H1 (cell line): ENCODE measurements around the gene ADGRA3. TPM values are rescaled to one million over a fixed set of nuclear protein-coding genes. Genes with fewer than 3 reads are reported as not detected.

Experiments
- CTCF ChIA-PET: fragments of 300-600 bp; sonication (Branson Sonifier 250); formaldehyde crosslinking; loops from one replicate; lab custom pipeline; 2021; ENCODE audit not compliant: partially characterized antibody; lab: Charles Lee
- POLR2A ChIA-PET: fragments of 300-600 bp; sonication (Branson Sonifier 250); formaldehyde crosslinking; loops from one replicate; lab custom pipeline; 2021; ENCODE audit warnings: inconsistent platforms; ENCODE audit not compliant: partially characterized antibody; lab: Charles Lee
- DNase-seq, 2 experiments: peaks; one replicate each; pipeline versions ENCODE4 v3.0.0 to v3.0.0-alpha.2; 2010 to 2022; ENCODE audit warnings: low spot score in 2 of 2, low read depth in 1 of 2, mixed read lengths in 1 of 2
- FAIRE-seq: peaks from 2 replicates; lab custom pipeline; 2011; peaks lifted over from hg19 to GRCh38; lab: Jason Lieb, UNC
- H2AFZ ChIP-seq: 2 replicates; pipeline ENCODE4 v1.8.1; 2012; ENCODE audit warnings: low read length, inconsistent platforms
- H2AK5ac ChIP-seq: 2 replicates; pipeline ENCODE4 v1.6.1; 2013; ENCODE audit warnings: low read depth, low read length
- H2BK120ac ChIP-seq: replicated peaks from 2 replicates; pipeline ENCODE3; 2013; ENCODE audit warnings: low read depth, low read length, inconsistent platforms
- H2BK12ac ChIP-seq: 2 replicates; pipeline ENCODE4 v1.6.1; 2013; ENCODE audit warnings: low read depth, low read length
- H2BK15ac ChIP-seq: 2 replicates; pipeline ENCODE4 v1.6.1; 2013; ENCODE audit warnings: low read length
- H2BK20ac ChIP-seq: 2 replicates; pipeline ENCODE4 v1.6.1; 2013; ENCODE audit warnings: low read length
- H2BK5ac ChIP-seq: 2 replicates; pipeline ENCODE4 v1.6.1; 2013; ENCODE audit warnings: low read depth, low read length
- H3K14ac ChIP-seq: 2 replicates; pipeline ENCODE4 v1.6.1; 2013; ENCODE audit warnings: inconsistent platforms; ENCODE audit not compliant: insufficient read length
- H3K18ac ChIP-seq: 2 replicates; pipeline ENCODE4 v1.6.1; 2013; ENCODE audit warnings: low read length; ENCODE audit errors: extremely low read depth
- H3K23ac ChIP-seq: 2 replicates; pipeline ENCODE4 v1.6.1; 2013; ENCODE audit warnings: inconsistent platforms; ENCODE audit not compliant: insufficient read length
- H3K23me2 ChIP-seq: 2 replicates; pipeline ENCODE4 v1.6.1; 2013; ENCODE audit warnings: low read depth, low read length
- H3K27ac ChIP-seq: 2 replicates; pipeline ENCODE4 v1.6.1; 2011; ENCODE audit warnings: low read depth, low read length, inconsistent platforms
- H3K27me3 ChIP-seq, 4 experiments: replicated peaks in 1 of 4; 1 replicate in 1 of 4; 2 replicates in 3 of 4; pipeline versions ENCODE4 v1.6.1 to v1.8.1; 2011 to 2013; ENCODE audit warnings: low read length in 3 of 4, mild to moderate bottlenecking in 3 of 4, inconsistent platforms in 2 of 4, mixed read lengths in 2 of 4, moderate library complexity in 1 of 4; ENCODE audit not compliant: control insufficient read depth in 3 of 4, insufficient read depth in 3 of 4; ENCODE audit errors: extremely low read depth in 1 of 4
- H3K36me3 ChIP-seq, 4 experiments: 2 replicates each; pipeline versions ENCODE4 v1.6.1 to v1.8.1; 2011 to 2013; ENCODE audit warnings: mild to moderate bottlenecking in 4 of 4, low read length in 3 of 4, moderate library complexity in 2 of 4, control low read depth in 1 of 4, inconsistent platforms in 1 of 4; ENCODE audit not compliant: insufficient read depth in 4 of 4, control insufficient read depth in 2 of 4
- H3K4ac ChIP-seq: replicated peaks from 2 replicates; pipeline ENCODE3; 2013; ENCODE audit warnings: low read length, low read depth, mixed read lengths, inconsistent platforms; ENCODE audit not compliant: insufficient read length
- H3K4me1 ChIP-seq, 4 experiments: replicated peaks in 1 of 4; 1 replicate in 1 of 4; 2 replicates in 3 of 4; pipeline versions ENCODE4 v1.6.1 to v1.8.1; 2011 to 2013; ENCODE audit warnings: low read length in 3 of 4, inconsistent platforms in 2 of 4, mixed read lengths in 1 of 4; ENCODE audit not compliant: insufficient read depth in 4 of 4, control insufficient read depth in 3 of 4
- H3K4me2 ChIP-seq, 2 experiments: 2 replicates each; pipeline versions ENCODE4 v1.6.1 to v1.8.1; 2011 to 2013; ENCODE audit warnings: low read depth in 2 of 2, low read length in 2 of 2, control low read depth in 1 of 2, inconsistent platforms in 1 of 2, mild to moderate bottlenecking in 1 of 2; ENCODE audit not compliant: insufficient read depth in 1 of 2
- H3K4me3 ChIP-seq, 4 experiments: fragments of 200-600, 300-600 bp in 1 of 4; sonication (generic), shearing (Covaris generic), sonication (Bioruptor Twin) in 1 of 4; 2 replicates each; pipeline versions ENCODE4 v1.5.1 to v1.8.1; 2011 to 2016; ENCODE audit warnings: low read length in 4 of 4, low read depth in 3 of 4, control low read depth in 2 of 4, inconsistent platforms in 2 of 4, mild to moderate bottlenecking in 2 of 4, mixed read lengths in 1 of 4, moderate library complexity in 1 of 4; ENCODE audit not compliant: insufficient read depth in 2 of 4; ENCODE audit errors: extremely low read depth in 1 of 4
- H3K56ac ChIP-seq: replicated peaks from 2 replicates; pipeline ENCODE3; 2013; ENCODE audit warnings: low read depth, mild to moderate bottlenecking, mixed read lengths, low read length, inconsistent platforms; ENCODE audit not compliant: insufficient read length
- H3K79me1 ChIP-seq: 2 replicates; pipeline ENCODE4 v1.6.1; 2013; ENCODE audit warnings: low read depth, low read length, control low read depth
- H3K79me2 ChIP-seq, 2 experiments: 2 replicates each; pipeline versions ENCODE4 v1.6.1 to v1.8.1; 2012 to 2013; ENCODE audit warnings: low read length in 2 of 2, mild to moderate bottlenecking in 2 of 2, inconsistent platforms in 1 of 2; ENCODE audit not compliant: insufficient read depth in 2 of 2, control insufficient read depth in 1 of 2
- H3K9ac ChIP-seq, 4 experiments: replicated peaks in 1 of 4; 1 replicate in 1 of 4; 2 replicates in 3 of 4; pipeline versions ENCODE4 v1.6.1 to v1.8.1; 2011 to 2013; ENCODE audit warnings: low read depth in 3 of 4, low read length in 3 of 4, control low read depth in 2 of 4, mild to moderate bottlenecking in 2 of 4, moderate library complexity in 2 of 4, inconsistent platforms in 1 of 4; ENCODE audit errors: extremely low read depth in 1 of 4
- H3K9me3 ChIP-seq, 2 experiments: 2 replicates each; pipeline versions ENCODE4 v1.6.1 to v1.8.1; 2012 to 2013; ENCODE audit warnings: mild to moderate bottlenecking in 2 of 2, moderate library complexity in 2 of 2, control low read depth in 1 of 2, inconsistent platforms in 1 of 2, low read depth in 1 of 2, low read length in 1 of 2, mixed read lengths in 1 of 2; ENCODE audit not compliant: insufficient read depth in 2 of 2
- H4K20me1 ChIP-seq, 2 experiments: replicated peaks in 1 of 2; 2 replicates each; pipeline versions ENCODE3 to v1.8.1; 2011 to 2013; ENCODE audit warnings: inconsistent platforms in 2 of 2, low read length in 2 of 2, mild to moderate bottlenecking in 1 of 2; ENCODE audit not compliant: insufficient read depth in 2 of 2, control insufficient read depth in 1 of 2
- H4K5ac ChIP-seq: 2 replicates; pipeline ENCODE4 v1.6.1; 2013; ENCODE audit warnings: low read length, low read depth, mixed read lengths, inconsistent platforms; ENCODE audit not compliant: insufficient read length
- H4K8ac ChIP-seq: 2 replicates; pipeline ENCODE4 v1.8.0; 2013; ENCODE audit warnings: mild to moderate bottlenecking, moderate library complexity, low read length, inconsistent platforms; ENCODE audit not compliant: insufficient read depth; ENCODE audit errors: extremely low read depth
- H4K91ac ChIP-seq: replicated peaks from 2 replicates; pipeline ENCODE3; 2013; ENCODE audit warnings: low read length, mixed read lengths, inconsistent platforms; ENCODE audit not compliant: insufficient read length
- CBX5 ChIP-seq: fragments of 300-800, 300-1000 bp; sonication (generic); IDR thresholded peaks from 2 replicates; pipeline ENCODE4 v1.7.1; 2016; ENCODE audit warnings: antibody characterized with exemption, low read length, low read depth
- CEBPB ChIP-seq: IDR thresholded peaks from 2 replicates; pipeline ENCODE4 v1.6.1; 2012; ENCODE audit warnings: low read depth, low read length
- CTBP2 ChIP-seq: IDR thresholded peaks from 2 replicates; pipeline ENCODE4 v1.7.0; 2011; ENCODE audit warnings: borderline replicate concordance, mild to moderate bottlenecking, moderate library complexity, mixed read lengths, low read length; ENCODE audit not compliant: insufficient read depth, insufficient read length
- HDAC6 ChIP-seq: IDR thresholded peaks from one replicate; pipeline ENCODE4 v1.7.1; 2012; ENCODE audit warnings: low read depth, mild to moderate bottlenecking, inconsistent platforms, low read length, moderate library complexity
- NANOG ChIP-seq: IDR thresholded peaks from 2 replicates; pipeline ENCODE4 v1.6.1; 2011; ENCODE audit warnings: low read length, low read depth, mild to moderate bottlenecking, inconsistent platforms; ENCODE audit not compliant: insufficient read depth, poor library complexity, severe bottlenecking
- RBBP5 ChIP-seq: IDR thresholded peaks from 2 replicates; pipeline ENCODE4 v1.7.1; 2012; ENCODE audit warnings: low read depth, mild to moderate bottlenecking, inconsistent platforms, low read length, moderate library complexity, borderline replicate concordance
- RXRA ChIP-seq: IDR thresholded peaks from 2 replicates; pipeline ENCODE4 v1.6.1; 2011; ENCODE audit warnings: low read depth, mild to moderate bottlenecking, low read length, moderate library complexity; ENCODE audit not compliant: insufficient read depth
- SAP30 ChIP-seq: fragments of 300-600 bp; sonication (generic); IDR thresholded peaks from 2 replicates; pipeline ENCODE4 v1.7.1; 2012; ENCODE audit warnings: low read length, moderate library complexity, mild to moderate bottlenecking, inconsistent platforms; ENCODE audit not compliant: insufficient read depth, insufficient replicate concordance
- SIX5 ChIP-seq: IDR thresholded peaks from 2 replicates; pipeline ENCODE4 v1.6.1; 2011; ENCODE audit warnings: mild to moderate bottlenecking, low read depth, low read length
- ZNF274 ChIP-seq: IDR thresholded peaks from 2 replicates; pipeline ENCODE4 v1.7.0; 2012; ENCODE audit warnings: low read length, borderline replicate concordance; ENCODE audit errors: extremely low read depth
- WGBS, 2 experiments: shearing (Covaris generic) in 1 of 2; methylation state at CpG; one replicate each; pipeline versions ENCODE4 v1.1.6 to v1.1.7; 2013 to 2015; ENCODE audit warnings: low lambda C conversion rate in 2 of 2, mixed read lengths in 2 of 2, inconsistent platforms in 1 of 2, low coverage in 1 of 2, missing lambda C conversion rate in 1 of 2; ENCODE audit not compliant: insufficient replicate concordance in 2 of 2, insufficient coverage in 1 of 2, insufficient read length in 1 of 2; ENCODE audit errors: extremely low coverage in 1 of 2, missing lambda C conversion rate in 1 of 2; 5-methylcytosine and 5-hydroxymethylcytosine counted together
- polyA plus RNA-seq, 7 experiments: library from polyadenylated mRNA; depleted of rRNA in 3 of 7; stranded (reverse) in 5 of 7; unstranded in 2 of 7; fragments of >200 nt in 5 of 7; fragments of 200-250 nt in 2 of 7; gene quantifications; 1 replicate in 5 of 7; 2 replicates in 1 of 7; 4 replicates in 1 of 7; pipeline versions ENCODE4 v1.2.1 to v1.2.3, GENCODE V29; 2011 to 2013; ENCODE audit warnings: missing spikeins in 2 of 7, mixed read lengths in 2 of 7
- total RNA-seq: library from RNA; stranded (reverse); fragmentation: NEBNext Ultra II Directional; extraction: Animal tissue kit (Norgen Biotek cat#: 25700); gene quantifications from 2 replicates; pipeline ENCODE4 v1.2.1, GENCODE V29; 2021
- TF ChIP-seq, protein P1 (sequence below): IDR thresholded peaks from 2 replicates; pipeline ENCODE4 v1.6.1; 2011; ENCODE audit warnings: low read length, improper control_type of control experiment

The ADGRA3 gene
- total and polyA plus RNA-seq, 2 of the 8 experiments (the other 6 are each of a cell fraction or from before 2014, with no cell fraction given) = 31.5 to 63.0 TPM

- no peak overlapping the region for H4K91ac ChIP-seq
- H2BK12ac ChIP-seq = no peak overlapping the region
- WGBS, 2 experiments = 49% methylated on average over 2 of the region's 3 CpGs; no CpG with 5 or more reads in 1 of the 2 experiments
- FAIRE-seq (no peak), DNase-seq (no peak)
- ChIA-PET CTCF (interaction anchor here (0.5 to 1.5 kb wide), 3 partner anchors 26 to 245 kb away, joined by 4 read pairs; no protein-coding TSS in a partner anchor), POLR2A (no interaction called here)
- H3K4ac ChIP-seq = no peak overlapping the region
- H3K27me3 ChIP-seq = no peaks in the 10 kb centered on the region
- H3K18ac ChIP-seq = no peak overlapping the region
- no peak overlapping the region for H2BK5ac ChIP-seq
- no peaks in the 10 kb centered on the region for H3K23me2 ChIP-seq
- H2BK120ac ChIP-seq = no peak overlapping the region
- no peaks in the 10 kb centered on the region for H3K9me3 ChIP-seq
- H2BK15ac ChIP-seq = no peak overlapping the region
- no peak overlapping the region for H2BK20ac ChIP-seq
- H2AK5ac ChIP-seq = no peak overlapping the region
- H3K79me1 ChIP-seq = no peaks in the 10 kb centered on the region
- H3K56ac ChIP-seq = no peak overlapping the region
- H4K20me1 ChIP-seq = peaks cover 0 to 2% of the 10 kb centered on the region in 2 experiments
- no peak overlapping the region for H3K27ac ChIP-seq
- H3K4me3 ChIP-seq = no peak overlapping the region
- H3K14ac ChIP-seq = no peak overlapping the region
- H3K79me2 ChIP-seq = peaks cover 0 to 3% of the 10 kb centered on the region in 2 experiments; a peak in 1 of 4 replicates
- H3K4me1 ChIP-seq = peaks cover 0 to 3% (median under 1%) of the 10 kb centered on the region in 4 experiments; a peak in 3 of 7 replicates
- H3K36me3 ChIP-seq = peaks cover 0 to 12% (median 6%) of the 10 kb centered on the region in 4 experiments; a peak in 6 of 8 replicates
- H4K5ac ChIP-seq = no peak overlapping the region
- no peak overlapping the region for H3K9ac ChIP-seq
- no peak overlapping the region for H3K4me2 ChIP-seq
- no peak overlapping the region for H2AFZ ChIP-seq
- no peak overlapping the region for H4K8ac ChIP-seq
- H3K23ac ChIP-seq = no peak overlapping the region
- no peak for TF ChIP-seq RBBP5
- no peak for TF ChIP-seq SAP30
- no peak for TF ChIP-seq RXRA
- TF ChIP-seq ZNF274 = no peak
- TF ChIP-seq HDAC6 = no peak
- no peak for TF ChIP-seq SIX5
- TF ChIP-seq CTBP2 = no peak
- TF ChIP-seq CBX5 = no peak
- TF ChIP-seq, protein P1, sequence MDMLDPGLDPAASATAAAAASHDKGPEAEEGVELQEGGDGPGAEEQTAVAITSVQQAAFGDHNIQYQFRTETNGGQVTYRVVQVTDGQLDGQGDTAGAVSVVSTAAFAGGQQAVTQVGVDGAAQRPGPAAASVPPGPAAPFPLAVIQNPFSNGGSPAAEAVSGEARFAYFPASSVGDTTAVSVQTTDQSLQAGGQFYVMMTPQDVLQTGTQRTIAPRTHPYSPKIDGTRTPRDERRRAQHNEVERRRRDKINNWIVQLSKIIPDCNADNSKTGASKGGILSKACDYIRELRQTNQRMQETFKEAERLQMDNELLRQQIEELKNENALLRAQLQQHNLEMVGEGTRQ = no peak
- no peak for TF ChIP-seq NANOG
- no peak for TF ChIP-seq CEBPB
These were observed 85.2 kb downstream of the ADGRA3 start for GRCh38 chr4:22430626-22431025.
